Transverse colon (tissue), 4 donors: Measurements from ENCODE around the gene EIF4B.

ENCODE experiments used
- POLR2A ChIP-seq: fragments of 450-650 bp; IDR thresholded peaks from one replicate; pipeline ENCODE4 v1.6.1; 2016; ENCODE audit warnings: antibody characterized with exemption, mild to moderate bottlenecking, moderate library complexity
- POLR2AphosphoS5 ChIP-seq, 3 donors: sonication (generic); formaldehyde crosslinking; IDR thresholded peaks; one replicate each; pipeline ENCODE4 v1.6.1; 2016; ENCODE audit warnings: antibody characterized with exemption in 3 of 3
- TF ChIP-seq, protein P1 (sequence below), 5 experiments: fragments of 200-600 bp in 3 of 5; fragments of 450-650 bp in 2 of 5; sonication (generic) in 3 of 5; IDR thresholded peaks; 1 replicate in 2 of 5; 2 replicates in 3 of 5; pipeline ENCODE4 v1.5.1; 2016 to 2017; ENCODE audit warnings: antibody characterized with exemption in 5 of 5, inconsistent platforms in 3 of 5, mild to moderate bottlenecking in 2 of 5, moderate library complexity in 1 of 5

DNA sequence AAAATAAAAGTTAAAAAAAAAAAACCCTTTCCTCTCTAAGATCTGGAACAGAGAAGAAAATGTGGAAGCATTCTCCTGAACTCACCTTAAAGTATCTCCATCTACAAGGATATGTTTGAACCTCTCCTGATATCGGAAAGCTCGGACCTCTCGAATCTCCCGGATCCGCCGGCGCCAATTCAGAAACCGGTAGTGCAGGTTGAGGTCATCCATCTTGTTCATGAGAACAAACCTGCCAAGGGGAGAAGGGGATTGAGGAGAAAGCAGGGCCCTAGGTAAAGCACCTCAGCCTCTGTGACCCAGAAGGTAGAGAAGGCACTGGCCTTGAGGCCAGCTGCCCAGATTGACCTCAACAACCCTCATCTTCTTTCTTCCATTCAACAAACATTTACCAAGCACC, 70.8 kb downstream of the EIF4B start:
- TF ChIP-seq, protein P1, sequence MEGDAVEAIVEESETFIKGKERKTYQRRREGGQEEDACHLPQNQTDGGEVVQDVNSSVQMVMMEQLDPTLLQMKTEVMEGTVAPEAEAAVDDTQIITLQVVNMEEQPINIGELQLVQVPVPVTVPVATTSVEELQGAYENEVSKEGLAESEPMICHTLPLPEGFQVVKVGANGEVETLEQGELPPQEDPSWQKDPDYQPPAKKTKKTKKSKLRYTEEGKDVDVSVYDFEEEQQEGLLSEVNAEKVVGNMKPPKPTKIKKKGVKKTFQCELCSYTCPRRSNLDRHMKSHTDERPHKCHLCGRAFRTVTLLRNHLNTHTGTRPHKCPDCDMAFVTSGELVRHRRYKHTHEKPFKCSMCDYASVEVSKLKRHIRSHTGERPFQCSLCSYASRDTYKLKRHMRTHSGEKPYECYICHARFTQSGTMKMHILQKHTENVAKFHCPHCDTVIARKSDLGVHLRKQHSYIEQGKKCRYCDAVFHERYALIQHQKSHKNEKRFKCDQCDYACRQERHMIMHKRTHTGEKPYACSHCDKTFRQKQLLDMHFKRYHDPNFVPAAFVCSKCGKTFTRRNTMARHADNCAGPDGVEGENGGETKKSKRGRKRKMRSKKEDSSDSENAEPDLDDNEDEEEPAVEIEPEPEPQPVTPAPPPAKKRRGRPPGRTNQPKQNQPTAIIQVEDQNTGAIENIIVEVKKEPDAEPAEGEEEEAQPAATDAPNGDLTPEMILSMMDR (IDR thresholded peaks at IDR 0.05) = no peak
- TF ChIP-seq POLR2A (no peak), POLR2AphosphoS5 (IDR thresholded peaks at IDR 0.05) (no peak)
